ENCODE data around the gene HNF4A. TPM values are rescaled to one million over a fixed set of nuclear protein-coding genes. Genes with fewer than 3 reads are reported as not detected.

Gene HNF4A
- total and polyA plus RNA-seq, 11 donors = 0.03 TPM; not detected in 10

DNA sequence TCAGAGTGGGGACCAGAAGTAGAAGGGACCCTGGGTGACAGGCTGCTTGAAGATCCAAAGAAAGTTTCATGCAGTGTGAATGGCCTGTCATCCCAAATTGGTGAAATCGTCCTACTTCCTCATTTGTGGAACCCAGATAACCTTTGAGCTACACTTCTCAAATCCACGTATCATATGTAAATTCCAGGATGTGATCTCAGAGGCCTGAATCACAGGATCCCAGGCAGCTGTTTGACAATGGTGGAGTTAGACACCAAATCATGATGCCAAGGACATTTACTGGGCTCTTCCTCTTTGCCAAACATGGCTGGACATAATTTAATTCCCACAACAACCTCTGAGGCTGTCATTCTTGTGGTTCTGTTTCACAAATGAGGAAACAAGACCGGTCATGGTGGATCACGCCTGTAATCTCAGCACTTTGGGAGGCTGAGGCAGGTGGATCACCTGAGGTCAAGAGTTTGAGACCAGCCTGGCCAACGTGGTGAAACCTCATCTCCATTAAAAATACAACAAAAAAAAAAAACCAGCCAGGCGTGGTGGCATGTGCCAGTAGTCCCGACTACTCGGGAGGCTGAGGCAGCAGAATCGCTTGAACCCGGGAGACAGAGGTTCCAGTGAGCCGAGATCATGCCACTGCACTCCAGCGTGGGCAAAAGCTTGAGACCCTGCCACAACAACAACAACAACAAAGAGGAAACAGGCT, 80.3 kb downstream of the HNF4A start:
- Histone ChIP-seq H3K4me3 (no peak overlapping the region), H3K4me1 (no peaks in the 10 kb centered on the region), H3K27me3 (peaks cover 0 to 7% (median 0%) of the 10 kb centered on the region in 9 donors), H3K9me3 (no peaks in the 10 kb centered on the region), H3K27ac (no peak overlapping the region), H3K36me3 (no peaks in the 10 kb centered on the region)
- ATAC-seq (no peak), DNase-seq (no peak)
- TF ChIP-seq POLR2A (IDR thresholded peaks at IDR 0.05) = no peak
- TF ChIP-seq, protein P1, sequence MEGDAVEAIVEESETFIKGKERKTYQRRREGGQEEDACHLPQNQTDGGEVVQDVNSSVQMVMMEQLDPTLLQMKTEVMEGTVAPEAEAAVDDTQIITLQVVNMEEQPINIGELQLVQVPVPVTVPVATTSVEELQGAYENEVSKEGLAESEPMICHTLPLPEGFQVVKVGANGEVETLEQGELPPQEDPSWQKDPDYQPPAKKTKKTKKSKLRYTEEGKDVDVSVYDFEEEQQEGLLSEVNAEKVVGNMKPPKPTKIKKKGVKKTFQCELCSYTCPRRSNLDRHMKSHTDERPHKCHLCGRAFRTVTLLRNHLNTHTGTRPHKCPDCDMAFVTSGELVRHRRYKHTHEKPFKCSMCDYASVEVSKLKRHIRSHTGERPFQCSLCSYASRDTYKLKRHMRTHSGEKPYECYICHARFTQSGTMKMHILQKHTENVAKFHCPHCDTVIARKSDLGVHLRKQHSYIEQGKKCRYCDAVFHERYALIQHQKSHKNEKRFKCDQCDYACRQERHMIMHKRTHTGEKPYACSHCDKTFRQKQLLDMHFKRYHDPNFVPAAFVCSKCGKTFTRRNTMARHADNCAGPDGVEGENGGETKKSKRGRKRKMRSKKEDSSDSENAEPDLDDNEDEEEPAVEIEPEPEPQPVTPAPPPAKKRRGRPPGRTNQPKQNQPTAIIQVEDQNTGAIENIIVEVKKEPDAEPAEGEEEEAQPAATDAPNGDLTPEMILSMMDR (IDR thresholded peaks at IDR 0.05) = no peak
- intact Hi-C loops (cut with DNase I) = no loop called here
- WGBS, 4 donors = 76 to 78% (median 77%) methylated on average over 12 of the region's 12 CpGs

DNA sequence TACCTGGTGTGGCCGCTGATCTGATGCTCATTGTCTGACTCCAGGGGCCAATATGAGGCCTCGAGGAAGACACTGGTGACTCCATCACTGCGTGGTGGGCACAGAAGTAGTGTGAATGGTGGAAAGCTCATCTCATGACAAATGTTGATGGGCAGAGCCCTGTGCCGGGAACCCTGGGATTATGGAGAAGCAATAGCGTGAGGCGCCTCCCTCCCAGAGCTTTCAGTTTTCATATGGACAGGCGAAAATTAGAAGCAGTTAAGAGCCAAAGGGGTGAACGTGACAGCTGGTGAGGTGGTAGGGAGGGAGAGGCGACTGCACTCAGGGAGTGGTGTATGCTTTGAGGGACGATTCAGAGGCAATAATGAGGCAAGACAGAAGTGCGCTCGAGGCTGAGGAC, 80.9 kb downstream of the HNF4A start:
- 74 to 82% (median 76%) methylated on average over 11 to 12 of the region's 12 CpGs for WGBS, 4 donors
- TF ChIP-seq, protein P1 (IDR thresholded peaks at IDR 0.05) = no peak
- TF ChIP-seq POLR2A (IDR thresholded peaks at IDR 0.05) = no peak
- intact Hi-C loops (cut with DNase I) = no loop called here

DNA sequence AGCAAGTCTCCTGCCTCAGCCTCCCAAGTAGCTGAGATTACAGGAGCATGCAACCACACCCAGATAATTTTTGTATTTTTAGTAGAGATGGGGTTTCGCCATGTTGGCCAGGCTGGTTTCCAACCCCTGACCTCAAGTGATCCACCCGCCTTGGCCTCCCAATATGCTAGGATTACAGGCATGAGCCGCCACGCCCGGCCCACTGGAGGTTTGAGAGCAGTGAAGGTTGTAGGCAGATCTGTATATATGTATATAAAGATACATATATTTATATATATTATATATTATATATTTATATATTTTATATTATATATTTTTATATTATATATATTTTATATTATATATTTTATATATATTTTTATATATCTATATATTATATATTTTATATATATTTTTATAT, 82.0 kb downstream of the HNF4A start:
- Histone ChIP-seq H3K4me1 (no peaks in the 10 kb centered on the region), H3K36me3 (no peaks in the 10 kb centered on the region), H3K27ac (no peak overlapping the region), H3K9me3 (no peaks in the 10 kb centered on the region), H3K27me3 (no peaks in the 10 kb centered on the region), H3K4me3 (no peak overlapping the region)
- intact Hi-C loops (cut with DNase I) = no loop called here
- TF ChIP-seq POLR2A (IDR thresholded peaks at IDR 0.05) = no peak
- WGBS, 4 donors = 92 to 98% (median 95%) methylated on average over 5 of the region's 5 CpGs
- ATAC-seq (no peak), DNase-seq (no peak)

More for the DNA sequence above, 80.9 kb downstream of the HNF4A start:
- peaks cover 0 to 7% (median 0%) of the 10 kb centered on the region in 9 donors for H3K27me3 ChIP-seq
- ATAC-seq (no peak), DNase-seq (no peak)
- no peaks in the 10 kb centered on the region for H3K4me1 ChIP-seq
- H3K36me3 ChIP-seq = no peaks in the 10 kb centered on the region
- no peak overlapping the region for H3K4me3 ChIP-seq
- no peaks in the 10 kb centered on the region for H3K9me3 ChIP-seq
- no peak overlapping the region for H3K27ac ChIP-seq

DNA sequence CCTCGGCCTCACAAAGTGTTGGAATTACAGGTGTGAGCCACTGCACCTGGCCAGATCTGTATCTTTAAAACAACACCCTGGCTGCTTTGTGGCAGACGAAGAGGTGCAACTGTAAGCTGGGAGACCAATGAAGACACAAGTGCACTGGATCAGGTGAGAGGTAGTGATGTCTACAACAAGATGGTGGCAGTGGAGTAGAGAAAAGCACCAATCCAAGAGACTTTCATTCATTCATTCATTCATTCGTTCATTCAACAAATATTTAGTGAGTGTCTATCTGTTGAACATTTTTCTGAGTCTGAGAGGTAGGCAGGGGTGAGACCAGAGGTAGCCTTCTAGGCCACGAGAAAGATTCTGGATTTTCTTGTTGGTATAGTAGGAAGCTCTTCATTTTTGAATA, 83.3 kb downstream of the HNF4A start:
- ATAC-seq = no peak
- TF ChIP-seq, protein P1 (IDR thresholded peaks at IDR 0.05) = no peak
- TF ChIP-seq POLR2A (IDR thresholded peaks at IDR 0.05) = no peak

DNA sequence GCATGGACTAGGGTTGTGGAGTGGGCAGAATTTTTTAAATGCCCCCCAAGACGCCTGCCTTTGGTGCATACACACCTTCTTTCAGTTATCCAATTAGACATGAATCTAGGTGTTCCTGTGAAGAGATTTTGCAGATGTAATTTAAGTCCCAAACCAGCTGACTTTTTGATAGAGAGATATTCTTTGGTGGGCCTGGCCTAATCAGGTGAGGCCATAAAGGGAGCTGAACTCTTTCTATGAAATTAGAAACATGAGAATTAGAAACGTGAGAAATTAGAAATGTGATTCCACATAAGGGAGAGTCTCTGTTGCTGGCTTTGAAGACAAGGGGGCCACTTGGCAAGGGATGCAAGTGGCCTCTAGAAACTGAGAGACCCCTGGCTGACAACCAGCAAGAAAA, 83.8 kb downstream of the HNF4A start:
- no peaks in the 10 kb centered on the region for H3K9me3 ChIP-seq
- WGBS, 4 donors = 60 to 70% (median 64%) methylated on average over 2 of the region's 2 CpGs
- DNase-seq (no peak), ATAC-seq (no peak)
- no peaks in the 10 kb centered on the region for H3K27me3 ChIP-seq
- H3K4me3 ChIP-seq = no peak overlapping the region
- H3K4me1 ChIP-seq = no peaks in the 10 kb centered on the region
- TF ChIP-seq POLR2A (IDR thresholded peaks at IDR 0.05) = no peak
- TF ChIP-seq, protein P1 (IDR thresholded peaks at IDR 0.05) = no peak
- intact Hi-C loops (cut with DNase I) = no loop called here
- H3K27ac ChIP-seq = no peak overlapping the region
- H3K36me3 ChIP-seq = no peaks in the 10 kb centered on the region

More for the DNA sequence above, 83.3 kb downstream of the HNF4A start:
- Histone ChIP-seq H3K4me3 (no peak overlapping the region), H3K4me1 (no peaks in the 10 kb centered on the region), H3K27ac (no peak overlapping the region), H3K36me3 (no peaks in the 10 kb centered on the region), H3K9me3 (no peaks in the 10 kb centered on the region), H3K27me3 (no peaks in the 10 kb centered on the region)
- 85 to 94% (median 91%) methylated on average over 4 of the region's 4 CpGs for WGBS, 4 donors
- intact Hi-C loops (cut with DNase I) = no loop called here
- no peak for DNase-seq
